IMR-90 (cell line): Measurements from ENCODE around the gene RCC1. TPM values are rescaled to one million over a fixed set of nuclear protein-coding genes. Genes with fewer than 3 reads are reported as not detected.

Source experiments
- ATAC-seq: fragments of 200-7000 bp; cut with Tn5 transposase; 2 replicates; pipeline ENCODE4 v1.9.1; 2020; ENCODE audit warnings: low read depth, mild to moderate bottlenecking, moderate library complexity
- BruUV-seq: library from RNA; stranded (reverse); fragments of 400-500 nt; replicated peaks from 2 replicates; lab custom pipeline; 2021; lab: Mats Ljungman, UMichigan
- CTCF ChIA-PET: fragments of 300-600 bp; formaldehyde crosslinking; extraction: SDS; loops from one replicate; lab custom pipeline; 2021; ENCODE audit warnings: antibody characterized with exemption; lab: Yijun Ruan, JAX
- POLR2A ChIA-PET: fragments of 300-600 bp; sonication (Branson Sonifier 250); formaldehyde crosslinking; loops from one replicate; lab custom pipeline; 2022; ENCODE audit warnings: antibody characterized with exemption; ENCODE audit not compliant: unreplicated experiment; lab: Charles Lee
- DNase-seq: peaks from one replicate; pipeline ENCODE4 v3.0.0; 2013
- H2AFZ ChIP-seq: replicated peaks from 2 replicates; pipeline ENCODE3; 2013; ENCODE audit warnings: low read length, mild to moderate bottlenecking; ENCODE audit not compliant: poor library complexity
- H2AK5ac ChIP-seq: 2 replicates; pipeline ENCODE4 v1.6.1; 2013; ENCODE audit warnings: low read depth, low read length, inconsistent platforms
- H2AK9ac ChIP-seq: replicated peaks from 2 replicates; pipeline ENCODE3; 2013; ENCODE audit warnings: mild to moderate bottlenecking, low read depth, low read length, moderate library complexity; ENCODE audit not compliant: poor library complexity
- H2BK120ac ChIP-seq: 2 replicates; pipeline ENCODE4 v1.6.1; 2013; ENCODE audit warnings: low read depth, low read length, inconsistent platforms
- H2BK15ac ChIP-seq: 3 replicates; pipeline ENCODE4 v1.6.1; 2013; ENCODE audit warnings: low read depth, low read length, inconsistent platforms
- H2BK20ac ChIP-seq: 2 replicates; pipeline ENCODE4 v1.6.1; 2013; ENCODE audit warnings: low read depth, mild to moderate bottlenecking, inconsistent platforms, low read length, moderate library complexity
- H2BK5ac ChIP-seq: 2 replicates; pipeline ENCODE4 v1.6.1; 2013; ENCODE audit warnings: mild to moderate bottlenecking, low read depth, low read length, inconsistent platforms; ENCODE audit not compliant: poor library complexity, severe bottlenecking
- H3K14ac ChIP-seq: replicated peaks from 2 replicates; pipeline ENCODE4 v1.6.1; 2013; ENCODE audit warnings: low read depth, low read length, inconsistent platforms
- H3K18ac ChIP-seq: 2 replicates; pipeline ENCODE4 v1.6.1; 2013; ENCODE audit warnings: low read depth, low read length, control low read depth
- H3K23ac ChIP-seq: 2 replicates; pipeline ENCODE4 v1.6.1; 2013; ENCODE audit warnings: low read depth, low read length, inconsistent platforms
- H3K27ac ChIP-seq: 2 replicates; pipeline ENCODE4 v1.5.1; 2013; ENCODE audit warnings: mild to moderate bottlenecking, control low read depth, low read length; ENCODE audit not compliant: insufficient read depth
- H3K27me3 ChIP-seq: 2 replicates; pipeline ENCODE4 v1.6.1; 2013; ENCODE audit warnings: low read length; ENCODE audit not compliant: control insufficient read depth, insufficient read depth
- H3K36me3 ChIP-seq: 2 replicates; pipeline ENCODE4 v1.6.1; 2013; ENCODE audit warnings: low read length, mixed read lengths; ENCODE audit not compliant: control insufficient read depth, insufficient read depth
- H3K4ac ChIP-seq: 2 replicates; pipeline ENCODE4 v1.6.1; 2013; ENCODE audit warnings: low read depth, low read length, inconsistent platforms
- H3K4me1 ChIP-seq: 2 replicates; pipeline ENCODE4 v1.6.1; 2013; ENCODE audit warnings: low read length, mixed read lengths; ENCODE audit not compliant: control insufficient read depth, insufficient read depth
- H3K4me2 ChIP-seq: 2 replicates; pipeline ENCODE4 v1.6.1; 2013; ENCODE audit warnings: low read depth, mild to moderate bottlenecking, control low read depth, low read length, moderate library complexity
- H3K4me3 ChIP-seq: 2 replicates; pipeline ENCODE4 v1.5.1; 2013; ENCODE audit warnings: low read depth, mild to moderate bottlenecking, control low read depth, low read length, moderate library complexity; ENCODE audit not compliant: insufficient read depth
- H3K56ac ChIP-seq: 2 replicates; pipeline ENCODE4 v1.6.1; 2013; ENCODE audit warnings: low read length, inconsistent platforms; ENCODE audit not compliant: insufficient read depth; ENCODE audit errors: extremely low read depth
- H3K79me1 ChIP-seq, 2 experiments: 2 replicates each; pipeline ENCODE4 v1.6.1; 2013; ENCODE audit warnings: low read length in 2 of 2, inconsistent platforms in 1 of 2, low read depth in 1 of 2
- H3K9ac ChIP-seq: 2 replicates; pipeline ENCODE4 v1.6.1; 2013; ENCODE audit warnings: low read depth, low read length, control low read depth
- H3K9me1 ChIP-seq: 2 replicates; pipeline ENCODE4 v1.6.1; 2013; ENCODE audit warnings: low read length, inconsistent platforms; ENCODE audit not compliant: insufficient read depth
- H3K9me3 ChIP-seq: 2 replicates; pipeline ENCODE4 v1.6.1; 2013; ENCODE audit warnings: low read length; ENCODE audit not compliant: control insufficient read depth, insufficient read depth
- H4K20me1 ChIP-seq: 2 replicates; pipeline ENCODE4 v1.6.1; 2013; ENCODE audit warnings: low read length, inconsistent platforms; ENCODE audit not compliant: insufficient read depth
- H4K5ac ChIP-seq: 2 replicates; pipeline ENCODE4 v1.6.1; 2013; ENCODE audit warnings: mild to moderate bottlenecking, low read depth, low read length, control low read depth
- H4K8ac ChIP-seq, 2 experiments: 2 replicates each; pipeline ENCODE4 v1.6.1; 2013; ENCODE audit warnings: low read depth in 2 of 2, low read length in 2 of 2, control low read depth in 1 of 2, inconsistent platforms in 1 of 2
- H4K91ac ChIP-seq: 2 replicates; pipeline ENCODE4 v1.6.1; 2013; ENCODE audit warnings: low read depth, low read length, inconsistent platforms; ENCODE audit not compliant: insufficient read depth
- BHLHE40 ChIP-seq: fragments of 150-350 bp; IDR thresholded peaks from 2 replicates; pipeline ENCODE4 v1.6.1; 2016; ENCODE audit warnings: mild to moderate bottlenecking, low read depth, low read length
- CEBPB ChIP-seq: IDR thresholded peaks from 2 replicates; pipeline ENCODE4 v1.6.1; 2012; ENCODE audit warnings: low read depth, low read length, improper control_type of control experiment
- CHD1 ChIP-seq: IDR thresholded peaks from 2 replicates; pipeline ENCODE4 v1.6.1; 2012; ENCODE audit warnings: low read depth, low read length, improper control_type of control experiment
- ELK1 ChIP-seq: fragments of 150-350 bp; IDR thresholded peaks from 2 replicates; pipeline ENCODE4 v1.6.1; 2016; ENCODE audit warnings: low read depth, mild to moderate bottlenecking, low read length, moderate library complexity, borderline replicate concordance
- FOS ChIP-seq: fragments of 150-350 bp; IDR thresholded peaks from 2 replicates; pipeline ENCODE4 v1.6.1; 2016; ENCODE audit warnings: low read depth, low read length
- MAFK ChIP-seq: IDR thresholded peaks from 2 replicates; pipeline ENCODE4 v1.6.1; 2012; ENCODE audit warnings: low read depth, low read length, improper control_type of control experiment
- MAZ ChIP-seq: IDR thresholded peaks from 2 replicates; pipeline ENCODE4 v1.6.1; 2012; ENCODE audit warnings: low read depth, mild to moderate bottlenecking, low read length, improper control_type of control experiment, moderate library complexity, borderline replicate concordance
- MXI1 ChIP-seq: IDR thresholded peaks from 2 replicates; pipeline ENCODE4 v1.6.1; 2012; ENCODE audit warnings: low read depth, mild to moderate bottlenecking, low read length, moderate library complexity, borderline replicate concordance
- NFE2L2 ChIP-seq: fragments of 150-350 bp; IDR thresholded peaks from 2 replicates; pipeline ENCODE4 v1.6.1; 2016; ENCODE audit warnings: low read depth, mild to moderate bottlenecking, low read length
- POLR2A ChIP-seq: IDR thresholded peaks from 2 replicates; pipeline ENCODE4 v1.6.1; 2012; ENCODE audit warnings: mild to moderate bottlenecking, low read depth, low read length
- RAD21 ChIP-seq: IDR thresholded peaks from 2 replicates; pipeline ENCODE4 v1.6.1; 2012; ENCODE audit warnings: low read length, improper control_type of control experiment
- RCOR1 ChIP-seq: IDR thresholded peaks from 2 replicates; pipeline ENCODE4 v1.6.1; 2012; ENCODE audit warnings: mild to moderate bottlenecking, low read length, improper control_type of control experiment; ENCODE audit not compliant: insufficient replicate concordance
- RFX5 ChIP-seq: IDR thresholded peaks from 2 replicates; pipeline ENCODE4 v1.8.0; 2012; ENCODE audit warnings: low read depth, mild to moderate bottlenecking, low read length, moderate library complexity
- SMC3 ChIP-seq: fragments of 150-350 bp; IDR thresholded peaks from 2 replicates; pipeline ENCODE4 v1.6.1; 2016; ENCODE audit warnings: low read depth, mild to moderate bottlenecking, antibody characterized with exemption, low read length, moderate library complexity
- WGBS, 2 experiments: methylation state at CpG; one replicate each; pipeline versions ENCODE4 v1.1.5 to v1.1.7; 2013; ENCODE audit warnings: missing lambda C conversion rate in 2 of 2; ENCODE audit not compliant: insufficient read length in 1 of 2; ENCODE audit errors: extremely low coverage in 2 of 2; 5-methylcytosine and 5-hydroxymethylcytosine counted together
- dilution Hi-C: fragments of 300-500 bp; cut with HindIII; formaldehyde crosslinking; loops from one replicate; pipeline ENCODE4 v1.14.3; 2018; ENCODE audit warnings: low sequenced_read_pairs; ENCODE audit not compliant: unreplicated experiment
- in situ Hi-C: fragments of 300-500 bp; cut with MboI; formaldehyde crosslinking; loops from 3 replicates; pipeline ENCODE4 v1.14.3; 2019; ENCODE audit warnings: low sequenced_read_pairs, inconsistent platforms, mixed read lengths
- intact Hi-C: fragments of 100-400 bp; cut with micrococcal nuclease; formaldehyde crosslinking; loops from 2 replicates; pipeline ENCODE4 v1.10.0; 2022
- polyA plus RNA-seq, 3 experiments: library from polyadenylated mRNA; depleted of rRNA; stranded (reverse); fragments of >200 nt; gene quantifications; 2 replicates each; pipeline ENCODE4 v1.2.3, GENCODE V29; 2012; ENCODE audit warnings: low replicate concordance in 1 of 3
- total RNA-seq: library from RNA; depleted of rRNA; stranded (reverse); fragments of >200 nt; gene quantifications from 2 replicates; pipeline ENCODE4 v1.2.3, GENCODE V29; 2012
- TF ChIP-seq, protein P1 (sequence below): conservative IDR thresholded peaks from 2 replicates; pipeline ENCODE4 v1.5.1; 2012; ENCODE audit warnings: mild to moderate bottlenecking, low read depth, low read length, improper control_type of control experiment
- TF ChIP-seq, protein P2 (sequence below): fragments of 150-350 bp; IDR thresholded peaks from 2 replicates; pipeline ENCODE4 v1.6.1; 2017; ENCODE audit warnings: mild to moderate bottlenecking, antibody characterized with exemption, low read length, low read depth

The RCC1 gene
- total and polyA plus RNA-seq, 2 of the 4 experiments (the other 2 are of a cell fraction): 33.2 to 43.9 TPM

DNA sequence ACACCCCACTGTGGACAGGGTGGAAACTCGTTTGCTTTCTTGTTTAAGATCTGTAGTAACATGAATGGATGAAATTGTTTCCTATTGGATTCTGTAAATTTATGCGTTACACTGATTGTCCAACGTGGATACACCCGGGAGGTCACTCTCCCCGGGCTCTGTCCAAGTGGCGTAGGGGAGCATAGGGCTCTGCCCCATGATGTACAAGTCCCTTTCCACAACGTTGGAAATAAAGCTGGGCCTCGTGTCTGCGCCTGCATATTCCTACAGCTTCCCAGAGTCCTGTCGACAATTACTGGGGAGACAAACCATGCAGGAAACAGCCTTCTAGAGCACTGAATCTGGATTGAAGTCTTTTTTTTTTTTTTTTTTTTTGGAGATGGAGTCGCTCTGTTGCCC, 1.4 kb downstream of the RCC1 start:
- ChIA-PET POLR2A (interaction anchor here (0.6 to 1.0 kb wide), 6 partner anchors 39 to 734 kb away, joined by 3 to 10 read pairs (median 4); no protein-coding TSS in a partner anchor), CTCF (no interaction called here)
- Histone ChIP-seq H3K27me3 (no peaks in the 10 kb centered on the region), H2BK5ac (peak overlapping the region; percentile 79), H2AK5ac (peak overlapping the region; percentile 20; the same call in 1 of the 2 replicates), H3K4me1 (peaks cover 13% of the 10 kb centered on the region), H2BK20ac (no peak overlapping the region), H3K79me1 (peaks cover 17 to 38% of the 10 kb centered on the region in 2 experiments), H3K23ac (peak overlapping the region; percentile 95), H3K18ac (peak overlapping the region; percentile 87; the same call in 1 of the 2 replicates), H3K27ac (peak overlapping the region; percentile 75), H4K8ac (peak overlapping the region; percentile 80 to 93), H3K36me3 (peaks cover 46% of the 10 kb centered on the region), H4K5ac (peak overlapping the region; percentile 75), H3K14ac (peak overlapping the region; percentile 98), H4K91ac (peak overlapping the region; percentile 81), H2AFZ (no peak overlapping the region), H3K9me3 (no peaks in the 10 kb centered on the region), H3K9ac (peak overlapping the region; percentile 69), H3K4me2 (peak overlapping the region; percentile 97), H2AK9ac (peak overlapping the region; percentile 76), H3K56ac (peak overlapping the region; percentile 99), H2BK120ac (peak overlapping the region; percentile 12; the same call in 1 of the 2 replicates), H4K20me1 (peaks cover 59% of the 10 kb centered on the region), H3K4me3 (peak overlapping the region; percentile 88), H3K9me1 (peaks cover 14% of the 10 kb centered on the region), H2BK15ac (no peak overlapping the region), H3K4ac (peak overlapping the region; percentile 71)
- TF ChIP-seq RFX5: no peak
- no peak for TF ChIP-seq MAFK
- TF ChIP-seq CHD1: no peak; the same call in 1 of the 2 replicates
- TF ChIP-seq SMC3: no peak
- TF ChIP-seq, protein P1, sequence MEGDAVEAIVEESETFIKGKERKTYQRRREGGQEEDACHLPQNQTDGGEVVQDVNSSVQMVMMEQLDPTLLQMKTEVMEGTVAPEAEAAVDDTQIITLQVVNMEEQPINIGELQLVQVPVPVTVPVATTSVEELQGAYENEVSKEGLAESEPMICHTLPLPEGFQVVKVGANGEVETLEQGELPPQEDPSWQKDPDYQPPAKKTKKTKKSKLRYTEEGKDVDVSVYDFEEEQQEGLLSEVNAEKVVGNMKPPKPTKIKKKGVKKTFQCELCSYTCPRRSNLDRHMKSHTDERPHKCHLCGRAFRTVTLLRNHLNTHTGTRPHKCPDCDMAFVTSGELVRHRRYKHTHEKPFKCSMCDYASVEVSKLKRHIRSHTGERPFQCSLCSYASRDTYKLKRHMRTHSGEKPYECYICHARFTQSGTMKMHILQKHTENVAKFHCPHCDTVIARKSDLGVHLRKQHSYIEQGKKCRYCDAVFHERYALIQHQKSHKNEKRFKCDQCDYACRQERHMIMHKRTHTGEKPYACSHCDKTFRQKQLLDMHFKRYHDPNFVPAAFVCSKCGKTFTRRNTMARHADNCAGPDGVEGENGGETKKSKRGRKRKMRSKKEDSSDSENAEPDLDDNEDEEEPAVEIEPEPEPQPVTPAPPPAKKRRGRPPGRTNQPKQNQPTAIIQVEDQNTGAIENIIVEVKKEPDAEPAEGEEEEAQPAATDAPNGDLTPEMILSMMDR: no peak
- TF ChIP-seq MAZ: no peak
- no peak for TF ChIP-seq BHLHE40
- TF ChIP-seq, protein P2, sequence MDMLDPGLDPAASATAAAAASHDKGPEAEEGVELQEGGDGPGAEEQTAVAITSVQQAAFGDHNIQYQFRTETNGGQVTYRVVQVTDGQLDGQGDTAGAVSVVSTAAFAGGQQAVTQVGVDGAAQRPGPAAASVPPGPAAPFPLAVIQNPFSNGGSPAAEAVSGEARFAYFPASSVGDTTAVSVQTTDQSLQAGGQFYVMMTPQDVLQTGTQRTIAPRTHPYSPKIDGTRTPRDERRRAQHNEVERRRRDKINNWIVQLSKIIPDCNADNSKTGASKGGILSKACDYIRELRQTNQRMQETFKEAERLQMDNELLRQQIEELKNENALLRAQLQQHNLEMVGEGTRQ: no peak
- no peak for TF ChIP-seq ELK1
- no peak for TF ChIP-seq FOS
- no peak; the same call in 1 of the 2 replicates for TF ChIP-seq POLR2A
- TF ChIP-seq NFE2L2: no peak
- TF ChIP-seq RAD21: no peak
- TF ChIP-seq CEBPB: no peak
- no peak for TF ChIP-seq MXI1
- no peak for TF ChIP-seq RCOR1
- in situ Hi-C loops: no loop called here
- no peak for DNase-seq
- ATAC-seq: no peak
- WGBS, 2 experiments: 0% methylated on average over 5 of the region's 11 CpGs; no CpG with 5 or more reads in 1 of the 2 experiments
- intact Hi-C loops: loop anchor here (5.0 kb wide), 1 partner anchor 100 kb away; no protein-coding TSS in a partner anchor
- BruUV-seq: no TSS peak
- dilution Hi-C loops: no loop called here
